Caco-2 (cell line): ENCODE measurements around the gene IL1RAPL2. TPM values are rescaled to one million over a fixed set of nuclear protein-coding genes. Genes with fewer than 3 reads are reported as not detected.

Experiments
- BruUV-seq: library from RNA; stranded (reverse); fragments of 400-500 nt; replicated peaks from 2 replicates; lab custom pipeline; 2021; lab: Mats Ljungman, UMichigan
- CTCF ChIA-PET: fragments of 300-600 bp; sonication (Branson Sonifier 250); formaldehyde crosslinking; loops from one replicate; lab custom pipeline; 2022; ENCODE audit warnings: antibody characterized with exemption; lab: Charles Lee
- POLR2A ChIA-PET: fragments of 300-600 bp; sonication (Branson Sonifier 250); formaldehyde crosslinking; loops from one replicate; lab custom pipeline; 2022; ENCODE audit warnings: antibody characterized with exemption; lab: Charles Lee
- DNase-seq, 2 experiments: peaks; one replicate each; pipeline versions ENCODE4 v3.0.0 to v3.0.0-alpha.2; 2020 to 2022
- H3K27me3 ChIP-seq: replicated peaks from 2 replicates; pipeline ENCODE4 v1.6.0; 2011; ENCODE audit warnings: low read length; ENCODE audit not compliant: control insufficient read depth, insufficient read depth
- H3K36me3 ChIP-seq: 2 replicates; pipeline ENCODE4 v1.5.1; 2011; ENCODE audit warnings: low read length; ENCODE audit not compliant: control insufficient read depth, insufficient read depth
- H3K4me1 ChIP-seq: fragments of 250-450 bp; sonication (Bioruptor Pico); 2 replicates; pipeline ENCODE4 v1.5.1; 2020; ENCODE audit warnings: mild to moderate bottlenecking
- H3K4me3 ChIP-seq: 2 replicates; pipeline ENCODE4 v1.5.1; 2011; ENCODE audit warnings: low read depth, mild to moderate bottlenecking, control low read depth, low read length
- H3K9me3 ChIP-seq: fragments of 250-450 bp; sonication (Bioruptor Pico); 2 replicates; pipeline ENCODE4 v1.5.1; 2020; ENCODE audit warnings: mild to moderate bottlenecking, moderate library complexity
- H3K27ac Mint-ChIP-seq: one replicate; pipeline ENCODE4 v1.8.0; 2022; ENCODE audit warnings: mixed read lengths; ENCODE audit not compliant: unreplicated experiment
- H3K27me3 Mint-ChIP-seq: one replicate; pipeline ENCODE4 v1.8.0; 2022; ENCODE audit warnings: mixed read lengths; ENCODE audit not compliant: insufficient read depth, unreplicated experiment
- H3K36me3 Mint-ChIP-seq: one replicate; pipeline ENCODE4 v1.8.0; 2022; ENCODE audit warnings: mild to moderate bottlenecking, mixed read lengths; ENCODE audit not compliant: insufficient read depth, unreplicated experiment
- H3K4me1 Mint-ChIP-seq: one replicate; pipeline ENCODE4 v1.8.0; 2022; ENCODE audit warnings: low read depth, mixed read lengths; ENCODE audit not compliant: unreplicated experiment
- H3K4me3 Mint-ChIP-seq: one replicate; pipeline ENCODE4 v1.8.0; 2022; ENCODE audit warnings: mild to moderate bottlenecking, moderate library complexity, mixed read lengths; ENCODE audit not compliant: unreplicated experiment
- H3K9me3 Mint-ChIP-seq: one replicate; pipeline ENCODE4 v1.8.0; 2022; ENCODE audit warnings: mixed read lengths; ENCODE audit not compliant: unreplicated experiment
- intact Hi-C: fragments of 100-400 bp; cut with micrococcal nuclease; formaldehyde crosslinking; loops from one replicate; pipeline ENCODE4 v1.10.0; 2022; ENCODE audit not compliant: unreplicated experiment
- total RNA-seq: library from RNA; stranded (reverse); gene quantifications from 2 replicates; pipeline ENCODE4 v1.2.3, GENCODE V29; 2022
- TF ChIP-seq, protein P1 (sequence below), 2 experiments: fragments of 200-600 bp in 1 of 2; IDR thresholded peaks; 1 replicate in 1 of 2; 2 replicates in 1 of 2; pipeline versions ENCODE4 v1.5.1 to v1.8.0; 2011 to 2022; ENCODE audit warnings: antibody characterized with exemption in 1 of 2, control low read depth in 1 of 2, inconsistent platforms in 1 of 2, low read depth in 1 of 2, low read length in 1 of 2, mild to moderate bottlenecking in 1 of 2, moderate library complexity in 1 of 2; ENCODE audit not compliant: insufficient read depth in 1 of 2, severe bottlenecking in 1 of 2, unreplicated experiment in 1 of 2

The IL1RAPL2 gene
- total RNA-seq, 1 experiment from 2014 or later: not detected

DNA sequence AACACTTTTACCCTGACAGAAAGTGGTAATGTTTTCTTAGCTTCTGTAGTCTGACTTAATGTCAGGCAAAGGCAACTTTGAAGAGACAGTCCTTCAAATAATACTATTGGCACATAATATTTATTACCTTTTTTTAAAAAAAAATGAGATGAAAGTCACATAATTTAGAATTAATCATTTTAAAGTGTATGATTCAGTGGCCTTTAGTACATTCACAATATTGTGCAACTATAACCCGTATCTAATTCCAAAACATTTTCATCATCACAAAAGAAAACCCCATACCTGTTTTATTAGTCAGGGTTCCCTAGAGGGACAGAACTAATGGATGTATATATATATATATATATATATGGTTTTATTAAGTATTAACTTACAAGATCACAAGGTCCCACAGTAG lies 749.2 kb downstream of the IL1RAPL2 start:
- Histone ChIP-seq H3K9me3 (no peaks in the 10 kb centered on the region), H3K4me3 (no peak overlapping the region), H3K27me3 (no peaks in the 10 kb centered on the region), H3K4me1 (no peaks in the 10 kb centered on the region), H3K36me3 (no peaks in the 10 kb centered on the region)
- POLR2A ChIA-PET: no interaction called here
- CTCF ChIA-PET: no interaction called here
- no peaks in the 10 kb centered on the region for H3K27me3 Mint-ChIP-seq
- no peaks in the 10 kb centered on the region for H3K9me3 Mint-ChIP-seq
- H3K4me3 Mint-ChIP-seq: no peak overlapping the region
- no peak for DNase-seq
- intact Hi-C loops: no loop called here
- no peaks in the 10 kb centered on the region for H3K36me3 Mint-ChIP-seq
- TF ChIP-seq, protein P1, sequence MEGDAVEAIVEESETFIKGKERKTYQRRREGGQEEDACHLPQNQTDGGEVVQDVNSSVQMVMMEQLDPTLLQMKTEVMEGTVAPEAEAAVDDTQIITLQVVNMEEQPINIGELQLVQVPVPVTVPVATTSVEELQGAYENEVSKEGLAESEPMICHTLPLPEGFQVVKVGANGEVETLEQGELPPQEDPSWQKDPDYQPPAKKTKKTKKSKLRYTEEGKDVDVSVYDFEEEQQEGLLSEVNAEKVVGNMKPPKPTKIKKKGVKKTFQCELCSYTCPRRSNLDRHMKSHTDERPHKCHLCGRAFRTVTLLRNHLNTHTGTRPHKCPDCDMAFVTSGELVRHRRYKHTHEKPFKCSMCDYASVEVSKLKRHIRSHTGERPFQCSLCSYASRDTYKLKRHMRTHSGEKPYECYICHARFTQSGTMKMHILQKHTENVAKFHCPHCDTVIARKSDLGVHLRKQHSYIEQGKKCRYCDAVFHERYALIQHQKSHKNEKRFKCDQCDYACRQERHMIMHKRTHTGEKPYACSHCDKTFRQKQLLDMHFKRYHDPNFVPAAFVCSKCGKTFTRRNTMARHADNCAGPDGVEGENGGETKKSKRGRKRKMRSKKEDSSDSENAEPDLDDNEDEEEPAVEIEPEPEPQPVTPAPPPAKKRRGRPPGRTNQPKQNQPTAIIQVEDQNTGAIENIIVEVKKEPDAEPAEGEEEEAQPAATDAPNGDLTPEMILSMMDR (IDR thresholded peaks at IDR 0.05; ENCODE audit: insufficient read depth in 1 of 2, low read depth in 1 of 2, low read length in 1 of 2, severe bottlenecking in 1 of 2, unreplicated experiment in 1 of 2): no peak
- H3K4me1 Mint-ChIP-seq: no peaks in the 10 kb centered on the region
- BruUV-seq: no TSS peak
- H3K27ac Mint-ChIP-seq: no peak overlapping the region

DNA sequence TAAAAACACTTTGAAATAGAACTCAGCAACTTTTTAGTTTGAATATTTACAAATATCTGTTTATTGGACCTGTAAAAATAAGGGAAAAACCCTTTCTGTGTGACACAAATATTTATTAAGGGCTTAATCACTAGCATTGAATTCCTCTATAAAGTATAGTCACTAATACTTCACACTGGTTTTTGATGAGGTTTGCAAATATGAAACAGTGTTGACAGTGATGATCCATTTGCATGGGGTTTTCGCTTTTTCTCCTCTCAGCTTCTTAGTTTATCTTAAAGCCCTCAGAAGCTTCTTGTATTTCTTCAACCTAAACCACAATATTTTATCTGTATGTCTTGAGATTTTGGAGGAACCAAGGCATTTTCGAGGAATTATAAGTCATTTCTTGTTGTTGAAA lies 751.1 kb downstream of the IL1RAPL2 start:
- H3K4me3 Mint-ChIP-seq: no peak overlapping the region
- Histone ChIP-seq H3K27me3 (no peaks in the 10 kb centered on the region), H3K4me3 (no peak overlapping the region), H3K4me1 (no peaks in the 10 kb centered on the region), H3K9me3 (no peaks in the 10 kb centered on the region), H3K36me3 (no peaks in the 10 kb centered on the region)
- H3K4me1 Mint-ChIP-seq: no peaks in the 10 kb centered on the region
- H3K27me3 Mint-ChIP-seq: no peaks in the 10 kb centered on the region
- ChIA-PET CTCF (no interaction called here), POLR2A (no interaction called here)
- H3K9me3 Mint-ChIP-seq: no peaks in the 10 kb centered on the region
- no peak for DNase-seq
- TF ChIP-seq, protein P1 (IDR thresholded peaks at IDR 0.05; ENCODE audit: insufficient read depth in 1 of 2, low read depth in 1 of 2, low read length in 1 of 2, severe bottlenecking in 1 of 2, unreplicated experiment in 1 of 2): no peak
- intact Hi-C loops: no loop called here
- no peak overlapping the region for H3K27ac Mint-ChIP-seq
- H3K36me3 Mint-ChIP-seq: no peaks in the 10 kb centered on the region
- no TSS peak for BruUV-seq

DNA sequence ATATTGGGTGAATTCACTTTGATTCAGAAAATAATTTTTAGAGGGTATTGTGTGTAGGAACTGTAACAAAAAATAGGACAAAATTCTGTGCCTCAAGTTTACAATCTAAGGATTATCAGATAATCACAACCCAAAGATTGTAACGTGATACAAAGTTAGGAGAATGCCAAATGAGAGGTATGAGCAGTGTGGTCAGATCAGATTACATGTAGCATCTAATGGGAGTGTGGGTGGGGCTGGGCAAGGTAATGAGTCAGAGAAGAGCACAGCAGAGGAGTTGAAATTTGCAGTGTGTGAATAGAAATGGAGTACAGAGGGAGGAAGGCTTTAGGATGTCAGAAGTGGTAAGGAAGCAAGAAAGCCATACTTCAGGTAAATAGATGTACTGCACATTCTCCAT lies 757.9 kb downstream of the IL1RAPL2 start:
- no TSS peak for BruUV-seq
- POLR2A ChIA-PET: no interaction called here

More for the DNA sequence above, 757.9 kb downstream of the IL1RAPL2 start:
- Mint-ChIP-seq H3K36me3 (no peaks in the 10 kb centered on the region), H3K9me3 (no peaks in the 10 kb centered on the region), H3K27me3 (no peaks in the 10 kb centered on the region), H3K27ac (no peak overlapping the region), H3K4me3 (no peak overlapping the region), H3K4me1 (no peaks in the 10 kb centered on the region)
- H3K4me1 ChIP-seq: no peaks in the 10 kb centered on the region
- H3K36me3 ChIP-seq: no peaks in the 10 kb centered on the region
- no peak overlapping the region for H3K4me3 ChIP-seq
- no peaks in the 10 kb centered on the region for H3K27me3 ChIP-seq
- CTCF ChIA-PET: no interaction called here
- TF ChIP-seq, protein P1 (IDR thresholded peaks at IDR 0.05; ENCODE audit: insufficient read depth in 1 of 2, low read depth in 1 of 2, low read length in 1 of 2, severe bottlenecking in 1 of 2, unreplicated experiment in 1 of 2): no peak
- DNase-seq: no peak
- intact Hi-C loops: no loop called here
- no peaks in the 10 kb centered on the region for H3K9me3 ChIP-seq
